GM23248 (cell line): Measurements from ENCODE around the gene VARS2. TPM values are rescaled to one million over a fixed set of nuclear protein-coding genes. Genes with fewer than 3 reads are reported as not detected.

ENCODE experiments used
- DNase-seq: peaks from one replicate; pipeline ENCODE4 v3.0.0-alpha.2; 2015
- H2AFZ ChIP-seq: fragments of 200-600 bp; sonication (generic); 2 replicates; pipeline ENCODE4 v1.6.1; 2016; ENCODE audit warnings: antibody characterized with exemption
- H3F3A ChIP-seq: fragments of 200-600 bp; sonication (generic); 2 replicates; pipeline ENCODE4 v1.6.1; 2016; ENCODE audit warnings: mild to moderate bottlenecking, antibody characterized with exemption, mixed run types; ENCODE audit not compliant: insufficient read depth
- H3K27ac ChIP-seq: fragments of 200-600 bp; sonication (generic); 2 replicates; pipeline ENCODE4 v1.5.1; 2016; ENCODE audit warnings: mild to moderate bottlenecking
- H3K27me3 ChIP-seq: fragments of 200-600 bp; sonication (generic); replicated peaks from 2 replicates; pipeline ENCODE4 v1.6.1; 2016; ENCODE audit warnings: mild to moderate bottlenecking; ENCODE audit not compliant: insufficient read depth
- H3K36me3 ChIP-seq: fragments of 200-600 bp; sonication (generic); 2 replicates; pipeline ENCODE4 v1.6.1; 2016; ENCODE audit warnings: low read depth, mild to moderate bottlenecking
- H3K4me1 ChIP-seq: fragments of 200-600 bp; sonication (generic); 2 replicates; pipeline ENCODE4 v1.6.1; 2016; ENCODE audit warnings: mild to moderate bottlenecking; ENCODE audit not compliant: insufficient read depth
- H3K4me2 ChIP-seq: fragments of 200-600 bp; sonication (generic); one replicate; pipeline ENCODE4 v1.6.1; 2016; ENCODE audit warnings: mild to moderate bottlenecking; ENCODE audit not compliant: unreplicated experiment
- H3K4me3 ChIP-seq: fragments of 200-600 bp; sonication (generic); 2 replicates; pipeline ENCODE4 v1.5.1; 2016; ENCODE audit warnings: mild to moderate bottlenecking
- H3K79me2 ChIP-seq: fragments of 200-600 bp; sonication (generic); 2 replicates; pipeline ENCODE4 v1.6.1; 2016; ENCODE audit warnings: mild to moderate bottlenecking; ENCODE audit not compliant: insufficient read depth
- H3K9ac ChIP-seq: fragments of 200-600 bp; sonication (generic); 2 replicates; pipeline ENCODE4 v1.6.1; 2016; ENCODE audit warnings: mild to moderate bottlenecking
- H3K9me2 ChIP-seq: fragments of 200-600 bp; sonication (generic); 2 replicates; pipeline ENCODE4 v1.6.1; 2016; ENCODE audit warnings: mixed run types, mild to moderate bottlenecking, moderate library complexity; ENCODE audit not compliant: insufficient read depth
- H3K9me3 ChIP-seq: fragments of 200-600 bp; sonication (generic); one replicate; pipeline ENCODE4 v1.6.1; 2017; ENCODE audit warnings: low read depth
- H4K20me1 ChIP-seq: fragments of 200-600 bp; sonication (generic); 2 replicates; pipeline ENCODE4 v1.6.0; 2016; ENCODE audit not compliant: insufficient read depth
- EZH2 ChIP-seq: fragments of 200-600 bp; sonication (generic); IDR thresholded peaks from 2 replicates; pipeline ENCODE4 v1.6.1; 2018; ENCODE audit warnings: antibody characterized with exemption, mild to moderate bottlenecking; ENCODE audit not compliant: insufficient read depth, poor library complexity, severe bottlenecking
- EZH2phosphoT487 ChIP-seq: fragments of 200-600 bp; sonication (generic); IDR thresholded peaks from 2 replicates; pipeline ENCODE4 v1.6.1; 2018; ENCODE audit warnings: antibody characterized with exemption, moderate library complexity, mild to moderate bottlenecking, low read depth; ENCODE audit not compliant: insufficient read depth
- WGBS, 2 experiments: methylation state at CpG; one replicate each; pipeline ENCODE4 v1.1.6; 2015 to 2017; ENCODE audit warnings: low lambda C conversion rate in 2 of 2, low coverage in 1 of 2; ENCODE audit errors: missing lambda C conversion rate in 2 of 2; 5-methylcytosine and 5-hydroxymethylcytosine counted together
- in situ Hi-C: fragments of 300-500 bp; cut with MboI; formaldehyde crosslinking; loops from 2 replicates; pipeline ENCODE4 v1.15.0; 2020
- polyA plus RNA-seq: library from polyadenylated mRNA; unstranded; fragments of >200 nt; fragmentation: Nextera tagmentation; extraction: Ambion mirVana; gene quantifications from 2 replicates; pipeline ENCODE4 v1.2.1, GENCODE V29; 2016
- total RNA-seq: library from RNA; depleted of rRNA; stranded (reverse); fragments of >200 nt; shearing (Covaris generic); gene quantifications from 2 replicates; pipeline ENCODE4 v1.2.3, GENCODE V29; 2014

The VARS2 gene
- total and polyA plus RNA-seq, 2 experiments from 2014 or later, result 9.9 to 20.8 TPM

GRCh38 chr6:30881392-30882203 lies 32.4 kb upstream of the VARS2 start:
- peaks cover 14% of the 10 kb centered on the region for H3K4me1 ChIP-seq
- no peak overlapping the region for H2AFZ ChIP-seq
- in situ Hi-C loops, result no loop called here
- H3K27me3 ChIP-seq, result no peaks in the 10 kb centered on the region
- no peaks in the 10 kb centered on the region for H3K9me3 ChIP-seq
- no peak overlapping the region for H3K9ac ChIP-seq
- H4K20me1 ChIP-seq, result no peaks in the 10 kb centered on the region
- H3K27ac ChIP-seq, result no peak overlapping the region
- H3K4me2 ChIP-seq, result no peak overlapping the region
- DNase-seq, result peak; percentile 14
- H3F3A ChIP-seq, result peaks cover 12% of the 10 kb centered on the region; the same call in 1 of the 2 replicates
- H3K9me2 ChIP-seq, result no peaks in the 10 kb centered on the region
- 68 to 71% methylated on average over 13 to 14 of the region's 14 CpGs for WGBS, 2 experiments
- no peak for TF ChIP-seq EZH2phosphoT487
- no peak for TF ChIP-seq EZH2
- H3K36me3 ChIP-seq, result no peaks in the 10 kb centered on the region
- H3K4me3 ChIP-seq, result no peak overlapping the region
- peaks cover 14% of the 10 kb centered on the region for H3K79me2 ChIP-seq

- H3K27me3 ChIP-seq, result no peaks in the 10 kb centered on the region
- H4K20me1 ChIP-seq, result no peaks in the 10 kb centered on the region
- TF ChIP-seq EZH2phosphoT487 (no peak), EZH2 (no peak)
- no peak overlapping the region for H3K4me2 ChIP-seq
- peak; percentile 9 for DNase-seq
- no peaks in the 10 kb centered on the region for H3K9me3 ChIP-seq
- peaks cover 21% of the 10 kb centered on the region for H3K79me2 ChIP-seq
- 52 to 72% methylated on average over 8 of the region's 8 CpGs for WGBS, 2 experiments
- peaks cover 21% of the 10 kb centered on the region for H3K4me1 ChIP-seq
- no peak overlapping the region for H3K27ac ChIP-seq
- no peak overlapping the region for H2AFZ ChIP-seq
- H3K9me2 ChIP-seq, result no peaks in the 10 kb centered on the region
- H3F3A ChIP-seq, result peaks cover 19% of the 10 kb centered on the region
- in situ Hi-C loops, result no loop called here
- H3K4me3 ChIP-seq, result no peak overlapping the region
- no peak overlapping the region for H3K9ac ChIP-seq
- H3K36me3 ChIP-seq, result no peaks in the 10 kb centered on the region
These were observed 31.8 kb upstream of the VARS2 start for GRCh38 chr6:30882204-30882758.

- 0 out of 2 replicates have a peak overlapping the region, but pooled peaks have one; percentile 74 for H3K9ac ChIP-seq
- H3K27ac ChIP-seq, result no peak overlapping the region
- peaks cover 27% of the 10 kb centered on the region for H3F3A ChIP-seq
- DNase-seq, result no peak
- no peaks in the 10 kb centered on the region for H4K20me1 ChIP-seq
- in situ Hi-C loops, result no loop called here
- no peak overlapping the region for H2AFZ ChIP-seq
- H3K79me2 ChIP-seq, result peaks cover 25% of the 10 kb centered on the region
- no peaks in the 10 kb centered on the region for H3K27me3 ChIP-seq
- TF ChIP-seq EZH2phosphoT487, result no peak
- no peaks in the 10 kb centered on the region for H3K9me2 ChIP-seq
- H3K4me2 ChIP-seq, result no peak overlapping the region
- H3K36me3 ChIP-seq, result no peaks in the 10 kb centered on the region
- WGBS, 2 experiments, result 76 to 77% methylated on average over 13 to 15 of the region's 15 CpGs
- H3K9me3 ChIP-seq, result no peaks in the 10 kb centered on the region
- peaks cover 25% of the 10 kb centered on the region for H3K4me1 ChIP-seq
- no peak overlapping the region for H3K4me3 ChIP-seq
These were observed 31.0 kb upstream of the VARS2 start for GRCh38 chr6:30882759-30883684.

GRCh38 chr6:30883685-30884520 lies 30.1 kb upstream of the VARS2 start, which contains the start of gene DDR1:
DDR1 (plus strand) TSS chr6:30884519; CDS start chr6:30888730, 4,211 bp downstream.
- in situ Hi-C loops, result no loop called here
- peak; percentile 71 for DNase-seq
- 22 to 81% methylated on average over 12 to 39 of the region's 62 CpGs for WGBS, 2 experiments

More at GRCh38 chr6:30883685-30884520, 30.1 kb upstream of the VARS2 start, which contains the start of gene DDR1:
- Histone ChIP-seq H3K9ac (peak within 1 kb of the TSS; percentile 74), H2AFZ (peak within 1 kb of the TSS; percentile 69), H3F3A (peaks cover 31% of the 10 kb centered on the region), H4K20me1 (no peaks in the 10 kb centered on the region), H3K9me3 (no peaks in the 10 kb centered on the region), H3K9me2 (no peaks in the 10 kb centered on the region), H3K4me1 (peaks cover 34% of the 10 kb centered on the region), H3K79me2 (peaks cover 25% of the 10 kb centered on the region), H3K4me2 (peak within 1 kb of the TSS; percentile 84), H3K36me3 (no peaks in the 10 kb centered on the region), H3K4me3 (peak within 1 kb of the TSS; percentile 72), H3K27ac (peak within 1 kb of the TSS; percentile 89), H3K27me3 (no peaks in the 10 kb centered on the region)
- TF ChIP-seq EZH2phosphoT487 (no peak), EZH2 (no peak)
